HEK293 (cell line): Measurements from ENCODE around the gene SCGB3A2.

Source experiments
- CTCF ChIA-PET: fragments of 350-600 bp; formaldehyde crosslinking; extraction: SDS; loops from one replicate; lab custom pipeline; 2021; ENCODE audit warnings: antibody characterized with exemption; lab: Yijun Ruan, JAX
- POLR2A ChIA-PET: fragments of 300-600 bp; formaldehyde crosslinking; extraction: SDS; loops from one replicate; lab custom pipeline; 2020; ENCODE audit warnings: antibody characterized with exemption, inconsistent platforms; lab: Yijun Ruan, JAX
- H3K27ac ChIP-seq: fragments of 200-500 bp; sonication (Bioruptor generic); 2 replicates; pipeline ENCODE4 v1.5.1; 2014; ENCODE audit warnings: low read depth, low read length, control low read depth, inconsistent platforms; ENCODE audit errors: extremely low read depth
- H3K36me3 ChIP-seq, 2 experiments: fragments of 200-500 bp in 1 of 2; sonication (Bioruptor generic) in 1 of 2; 1 replicate in 1 of 2; 2 replicates in 1 of 2; pipeline ENCODE4 v1.5.1; 2014 to 2017; ENCODE audit warnings: inconsistent platforms in 2 of 2, low read length in 2 of 2; ENCODE audit not compliant: control insufficient read depth in 2 of 2, insufficient read depth in 1 of 2
- H3K4me1 ChIP-seq: fragments of 200-500 bp; sonication (Bioruptor generic); 2 replicates; pipeline ENCODE4 v1.5.1; 2014; ENCODE audit warnings: mild to moderate bottlenecking, low read length, inconsistent platforms; ENCODE audit not compliant: control insufficient read depth, insufficient read depth
- H3K4me3 ChIP-seq: 2 replicates; pipeline ENCODE4 v1.5.1; 2011; ENCODE audit warnings: low read depth, mild to moderate bottlenecking, control low read depth, low read length, moderate library complexity
- H3K9me3 ChIP-seq: fragments of 200-500 bp; sonication (Bioruptor generic); 2 replicates; pipeline ENCODE4 v1.5.1; 2014; ENCODE audit warnings: low read depth, low read length, inconsistent platforms; ENCODE audit not compliant: control insufficient read depth, insufficient read depth
- BCL6B ChIP-seq: fragments of 450-650 bp; formaldehyde crosslinking; IDR thresholded peaks from 2 replicates; pipeline ENCODE4 v1.5.1; 2017; ENCODE audit warnings: missing biosample characterization, missing genetic modification characterization
- FEZF1 ChIP-seq: fragments of 450-650 bp; formaldehyde crosslinking; IDR thresholded peaks from 2 replicates; pipeline ENCODE4 v1.5.1; 2016; ENCODE audit warnings: missing biosample characterization, missing genetic modification characterization
- GLI4 ChIP-seq: fragments of 450-650 bp; formaldehyde crosslinking; IDR thresholded peaks from 2 replicates; pipeline ENCODE4 v1.5.1; 2016; ENCODE audit warnings: missing biosample characterization, missing genetic modification characterization
- HOXC10 ChIP-seq: sonication (generic); formaldehyde crosslinking; IDR thresholded peaks from 2 replicates; pipeline ENCODE4 v1.8.1; 2023; ENCODE audit warnings: mild to moderate bottlenecking, missing genetic modification reagents
- SP3 ChIP-seq: fragments of 450-650 bp; formaldehyde crosslinking; IDR thresholded peaks from 2 replicates; pipeline ENCODE4 v1.5.1; 2016; ENCODE audit warnings: missing biosample characterization, missing genetic modification characterization
- WT1 ChIP-seq: fragments of 450-650 bp; formaldehyde crosslinking; IDR thresholded peaks from 2 replicates; pipeline ENCODE4 v1.5.1; 2016; ENCODE audit warnings: missing biosample characterization, missing genetic modification characterization
- ZEB2 ChIP-seq: fragments of 450-650 bp; formaldehyde crosslinking; IDR thresholded peaks from 2 replicates; pipeline ENCODE4 v1.5.1; 2016; ENCODE audit warnings: missing biosample characterization, missing genetic modification characterization
- ZFHX2 ChIP-seq: fragments of 450-650 bp; formaldehyde crosslinking; conservative IDR thresholded peaks from 2 replicates; pipeline ENCODE4 v1.5.1; 2016; ENCODE audit warnings: missing biosample characterization, missing genetic modification characterization
- ZNF16 ChIP-seq: fragments of 450-650 bp; formaldehyde crosslinking; IDR thresholded peaks from 2 replicates; pipeline ENCODE4 v1.5.1; 2016; ENCODE audit warnings: low read depth, missing biosample characterization, missing genetic modification characterization
- ZNF175 ChIP-seq: fragments of 450-650 bp; formaldehyde crosslinking; IDR thresholded peaks from 2 replicates; pipeline ENCODE4 v1.5.1; 2016; ENCODE audit warnings: missing biosample characterization, missing genetic modification characterization
- ZNF19 ChIP-seq: fragments of 450-650 bp; formaldehyde crosslinking; IDR thresholded peaks from 2 replicates; pipeline ENCODE4; 2016; ENCODE audit warnings: missing biosample characterization, missing genetic modification characterization, low read depth
- ZNF2 ChIP-seq: fragments of 450-650 bp; formaldehyde crosslinking; IDR thresholded peaks from 2 replicates; pipeline ENCODE4 v1.5.1; 2016; ENCODE audit warnings: missing biosample characterization, missing genetic modification characterization
- ZNF202 ChIP-seq: fragments of 450-650 bp; formaldehyde crosslinking; IDR thresholded peaks from 2 replicates; pipeline ENCODE4 v1.5.1; 2016; ENCODE audit warnings: missing biosample characterization, missing genetic modification characterization, borderline replicate concordance
- ZNF221 ChIP-seq: fragments of 450-650 bp; formaldehyde crosslinking; IDR thresholded peaks from 2 replicates; pipeline ENCODE4 v1.5.1; 2017; ENCODE audit warnings: missing biosample characterization, missing genetic modification characterization, borderline replicate concordance
- ZNF26 ChIP-seq: fragments of 450-650 bp; formaldehyde crosslinking; IDR thresholded peaks from 2 replicates; pipeline ENCODE4 v1.5.1; 2016; ENCODE audit warnings: missing biosample characterization, missing genetic modification characterization
- ZNF391 ChIP-seq: fragments of 450-650 bp; formaldehyde crosslinking; IDR thresholded peaks from 2 replicates; pipeline ENCODE4 v1.5.1; 2016; ENCODE audit warnings: low read depth, missing biosample characterization, missing genetic modification characterization, borderline replicate concordance
- ZNF398 ChIP-seq: fragments of 450-650 bp; formaldehyde crosslinking; IDR thresholded peaks from 2 replicates; pipeline ENCODE4 v1.5.1; 2017; ENCODE audit warnings: missing biosample characterization, missing genetic modification characterization
- ZNF416 ChIP-seq: fragments of 450-650 bp; formaldehyde crosslinking; IDR thresholded peaks from 2 replicates; pipeline ENCODE4 v1.5.1; 2016; ENCODE audit warnings: missing biosample characterization, missing genetic modification characterization
- ZNF501 ChIP-seq: fragments of 450-650 bp; formaldehyde crosslinking; IDR thresholded peaks from 2 replicates; pipeline ENCODE4 v1.5.1; 2016; ENCODE audit warnings: missing biosample characterization, missing genetic modification characterization
- ZNF548 ChIP-seq: fragments of 450-650 bp; formaldehyde crosslinking; IDR thresholded peaks from 2 replicates; pipeline ENCODE4 v1.5.1; 2016; ENCODE audit warnings: missing biosample characterization, missing genetic modification characterization
- ZNF549 ChIP-seq: fragments of 450-650 bp; IDR thresholded peaks from 2 replicates; pipeline ENCODE4 v1.5.1; 2018; ENCODE audit warnings: missing biosample characterization, missing genetic modification characterization, mild to moderate bottlenecking, inconsistent platforms, moderate library complexity
- ZNF571 ChIP-seq: fragments of 450-650 bp; formaldehyde crosslinking; IDR thresholded peaks from 2 replicates; pipeline ENCODE4 v1.5.0; 2017; ENCODE audit warnings: missing biosample characterization, missing genetic modification characterization
- ZNF610 ChIP-seq: fragments of 450-650 bp; formaldehyde crosslinking; IDR thresholded peaks from 2 replicates; pipeline ENCODE4 v1.5.1; 2016; ENCODE audit warnings: missing biosample characterization, missing genetic modification characterization, borderline replicate concordance
- ZNF626 ChIP-seq: fragments of 450-650 bp; sonication (Bioruptor Pico); formaldehyde crosslinking; IDR thresholded peaks from 2 replicates; pipeline ENCODE4 v1.5.1; 2018; ENCODE audit warnings: missing biosample characterization, missing genetic modification characterization, inconsistent platforms
- ZNF629 ChIP-seq: fragments of 450-650 bp; formaldehyde crosslinking; IDR thresholded peaks from 2 replicates; pipeline ENCODE4 v1.5.1; 2017; ENCODE audit warnings: missing biosample characterization, missing genetic modification characterization
- ZNF654 ChIP-seq: fragments of 450-650 bp; formaldehyde crosslinking; IDR thresholded peaks from 2 replicates; pipeline ENCODE4 v1.5.1; 2016; ENCODE audit warnings: low read depth, missing biosample characterization, missing genetic modification characterization
- ZNF658 ChIP-seq: fragments of 450-650 bp; formaldehyde crosslinking; IDR thresholded peaks from 2 replicates; pipeline ENCODE4; 2016; ENCODE audit warnings: missing biosample characterization, missing genetic modification characterization
- ZNF747 ChIP-seq: fragments of 450-650 bp; formaldehyde crosslinking; IDR thresholded peaks from 2 replicates; pipeline ENCODE4 v1.5.1; 2016; ENCODE audit warnings: missing biosample characterization, missing genetic modification characterization

The SCGB3A2 gene, protein sequence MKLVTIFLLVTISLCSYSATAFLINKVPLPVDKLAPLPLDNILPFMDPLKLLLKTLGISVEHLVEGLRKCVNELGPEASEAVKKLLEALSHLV

GRCh38 chr5:147878066-147878759 is at the start of gene SCGB3A2:
Gene SCGB3A2, plus strand, starts transcription at chr5:147878711. Its CDS starts 93 bp downstream, at chr5:147878804.
- Histone ChIP-seq H3K27ac (no peak within 1 kb of the TSS), H3K4me1 (no peaks in the 10 kb centered on the region), H3K36me3 (no peaks in the 10 kb centered on the region), H3K4me3 (no peak within 1 kb of the TSS), H3K9me3 (no peaks in the 10 kb centered on the region)
- TF ChIP-seq ZNF571 (tag by site-specific recombination) = no peak
- no peak for TF ChIP-seq BCL6B (tag by site-specific recombination)
- TF ChIP-seq ZNF221 = no peak
- no peak for TF ChIP-seq ZNF416 (tag by site-specific recombination)
- no peak for TF ChIP-seq ZNF658 (tag by site-specific recombination)
- no peak for TF ChIP-seq ZNF548 (tag by site-specific recombination)
- ChIA-PET POLR2A (no interaction called here), CTCF (interaction anchor here (1.0 to 6.7 kb wide), 3 partner anchors 9 to 55 kb away, joined by 4 to 40 read pairs (median 4); no protein-coding TSS in a partner anchor)

- no peak for TF ChIP-seq ZEB2 (tag by site-specific recombination)
- TF ChIP-seq ZNF16 (tag by site-specific recombination) = no peak
- TF ChIP-seq ZNF629 (tag by site-specific recombination) = no peak
- TF ChIP-seq ZNF398 (tag by site-specific recombination) = no peak
- no peak for TF ChIP-seq ZNF548 (tag by site-specific recombination)
- TF ChIP-seq ZNF202 (tag by site-specific recombination) = no peak
- no peak for TF ChIP-seq ZNF175 (tag by site-specific recombination)
- TF ChIP-seq ZNF26 (tag by site-specific recombination) = no peak
- no peak for TF ChIP-seq SP3 (tag by site-specific recombination)
- TF ChIP-seq ZNF501 (tag by site-specific recombination) = no peak
- TF ChIP-seq GLI4 (tag by site-specific recombination) = no peak
- H3K9me3 ChIP-seq = no peaks in the 10 kb centered on the region; the same call in 1 of the 2 replicates
- H3K36me3 ChIP-seq = no peaks in the 10 kb centered on the region
- H3K27ac ChIP-seq = no peak overlapping the region
- ChIA-PET POLR2A (no interaction called here), CTCF (interaction anchor here (0.6 to 0.7 kb wide), 2 partner anchors 88 to 141 kb away, joined by 3 read pairs; no protein-coding TSS in a partner anchor)
- no peaks in the 10 kb centered on the region for H3K4me1 ChIP-seq
- no peak overlapping the region for H3K4me3 ChIP-seq
These were observed 48.5 kb upstream of the SCGB3A2 start for GRCh38 chr5:147830035-147830434.

DNA sequence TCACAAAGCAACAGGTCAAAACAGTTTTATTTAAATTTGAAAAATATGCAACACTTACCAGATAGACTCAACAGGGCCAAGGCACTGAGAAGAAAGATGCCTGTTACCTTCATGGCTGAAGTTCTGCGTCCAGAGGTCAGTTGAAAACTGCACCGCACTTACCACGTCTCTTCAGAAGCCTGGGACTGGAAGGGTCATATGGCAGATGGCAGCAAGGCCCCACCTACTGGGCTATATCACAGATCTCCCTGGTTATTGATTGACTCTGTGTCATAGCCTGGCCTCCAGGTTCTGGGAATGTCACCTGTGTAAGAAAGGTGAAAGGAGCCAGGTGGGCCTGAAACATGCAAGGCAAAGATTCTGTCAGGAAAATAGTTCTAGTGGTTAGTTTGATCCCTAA is 47.0 kb upstream of the SCGB3A2 start, which contains the start of gene SPINK1:
Gene SPINK1 (minus strand): TSS at position 207 of the 400 bp plus-strand sequence. CDS start 94 bp downstream, at position 113.
- POLR2A ChIA-PET = no interaction called here
- Histone ChIP-seq H3K27ac (no peak within 1 kb of the TSS), H3K9me3 (no peaks in the 10 kb centered on the region; the same call in 1 of the 2 replicates), H3K4me3 (no peak within 1 kb of the TSS), H3K36me3 (no peaks in the 10 kb centered on the region), H3K4me1 (no peaks in the 10 kb centered on the region)
- CTCF ChIA-PET = interaction anchor here (0.7 to 2.2 kb wide), 3 partner anchors 9 to 204 kb away, joined by 3 to 15 read pairs (median 3); no protein-coding TSS in a partner anchor
- TF ChIP-seq HOXC10 (CRISPR knock-in tag) (no peak), ZNF501 (tag by site-specific recombination) (no peak), ZFHX2 (no peak), FEZF1 (no peak), ZNF2 (tag by site-specific recombination) (no peak), ZNF19 (tag by site-specific recombination) (no peak), ZNF629 (tag by site-specific recombination) (no peak), ZNF549 (tag by site-specific recombination) (no peak), ZNF610 (tag by site-specific recombination) (no peak), ZNF391 (tag by site-specific recombination) (no peak), ZNF654 (tag by site-specific recombination) (no peak), WT1 (no peak), ZNF626 (tag by site-specific recombination) (no peak), ZNF747 (tag by site-specific recombination) (no peak)
